ENCODE measurements around the gene ZNF146. TPM values are rescaled to one million over a fixed set of nuclear protein-coding genes. Genes with fewer than 3 reads are reported as not detected.

ZNF146 gene
- total and polyA plus RNA-seq, 8 donors = 8.7 to 108 (median 23.5) TPM

- Histone ChIP-seq H3K4me1 (no peaks in the 10 kb centered on the region), H3K27ac (no peak overlapping the region), H3K4me3 (no peak overlapping the region), H3K27me3 (no peaks in the 10 kb centered on the region), H3K36me3 (peaks cover 4 to 73% (median 39%) of the 10 kb centered on the region in 4 donors), H3K9me3 (no peaks in the 10 kb centered on the region)
- WGBS, 5 donors = 92 to 95% (median 94%) methylated on average over 4 to 6 of the region's 6 CpGs
- no peak for TF ChIP-seq CTCF (IDR thresholded peaks at IDR 0.05)
- TF ChIP-seq POLR2AphosphoS5 (IDR thresholded peaks at IDR 0.05) = no peak
- no peak for TF ChIP-seq EP300 (IDR thresholded peaks at IDR 0.05)
- TF ChIP-seq POLR2A (IDR thresholded peaks at IDR 0.05) = no peak
- intact Hi-C loops (cut with DNase I; ENCODE audit: low total_unique reads) = no loop called here
- DNase-seq = no peak
Measured at GRCh38 chr19:36201684-36202083, 13.2 kb upstream of the ZNF146 start.

DNA sequence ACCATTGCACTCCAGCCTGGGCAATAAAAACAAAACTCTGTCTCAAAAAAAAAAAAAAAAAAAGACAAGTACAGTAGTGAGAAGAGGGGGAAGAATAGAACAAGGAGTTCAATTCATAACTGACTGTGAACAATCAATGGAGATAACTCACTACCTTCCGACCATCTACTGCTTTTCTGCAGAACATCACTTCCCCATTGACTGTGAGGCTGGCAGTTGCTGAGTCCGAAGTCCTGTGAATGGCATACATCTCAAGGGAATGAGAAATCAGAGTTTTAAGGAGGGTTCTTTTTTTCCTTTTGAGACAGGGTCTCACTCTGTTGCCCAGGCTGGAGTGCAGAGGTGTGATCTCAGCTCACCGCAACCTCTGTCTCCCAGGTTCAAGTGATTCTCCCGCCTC, 11.6 kb upstream of the ZNF146 start:
- no peak overlapping the region for H3K4me3 ChIP-seq
- H3K4me1 ChIP-seq = no peaks in the 10 kb centered on the region
- no peaks in the 10 kb centered on the region for H3K27me3 ChIP-seq
- intact Hi-C loops (cut with DNase I; ENCODE audit: low total_unique reads) = no loop called here
- H3K27ac ChIP-seq = no peak overlapping the region
- H3K36me3 ChIP-seq = peaks cover 4 to 69% (median 36%) of the 10 kb centered on the region in 4 donors
- WGBS, 5 donors = 92 to 98% (median 97%) methylated on average over 4 of the region's 4 CpGs
- DNase-seq = no peak
- TF ChIP-seq POLR2A (IDR thresholded peaks at IDR 0.05) (no peak), CTCF (IDR thresholded peaks at IDR 0.05) (no peak), EP300 (IDR thresholded peaks at IDR 0.05) (no peak), POLR2AphosphoS5 (IDR thresholded peaks at IDR 0.05) (no peak)
- no peaks in the 10 kb centered on the region for H3K9me3 ChIP-seq

DNA sequence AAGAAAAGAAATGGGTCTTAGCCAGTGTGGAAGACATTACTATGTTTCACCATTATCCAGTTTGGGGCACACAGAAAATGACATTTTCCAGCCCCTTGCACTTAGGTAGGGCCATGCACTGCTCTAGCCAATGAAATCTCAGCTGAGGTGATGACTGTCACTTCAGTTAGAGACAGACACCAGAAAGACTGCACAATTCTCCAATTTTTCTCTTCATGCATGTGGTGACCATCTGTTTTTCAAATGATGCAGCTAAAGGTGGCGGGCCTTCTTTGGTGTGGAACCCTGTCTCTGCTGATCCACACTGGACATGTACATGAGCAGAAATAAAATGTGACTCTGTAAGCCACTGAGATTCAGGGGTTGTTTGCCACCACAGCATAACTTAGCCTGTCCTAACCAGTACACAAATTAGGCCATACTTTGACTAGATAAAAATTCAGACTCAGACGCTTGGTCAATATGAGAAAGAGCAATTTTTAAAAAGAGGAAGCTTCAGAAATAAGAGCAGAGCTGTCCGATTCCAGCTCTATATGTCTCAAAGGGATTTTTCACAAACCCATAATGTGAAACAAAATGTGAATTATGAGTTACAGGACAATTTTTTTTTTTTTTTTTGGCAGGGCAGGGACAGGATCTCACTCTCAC, 7.2 kb upstream of the ZNF146 start:
- Histone ChIP-seq H3K9me3 (no peaks in the 10 kb centered on the region), H3K27ac (no peak overlapping the region), H3K4me3 (no peak overlapping the region), H3K4me1 (peaks cover 0 to 2% (median 0%) of the 10 kb centered on the region in 4 donors), H3K27me3 (no peaks in the 10 kb centered on the region), H3K36me3 (peaks cover 4 to 26% (median 17%) of the 10 kb centered on the region in 4 donors)
- intact Hi-C loops (cut with DNase I; ENCODE audit: low total_unique reads) = no loop called here
- 87 to 94% (median 92%) methylated on average over 3 of the region's 3 CpGs for WGBS, 5 donors
- no peak for DNase-seq
- TF ChIP-seq POLR2AphosphoS5 (IDR thresholded peaks at IDR 0.05) (no peak), POLR2A (IDR thresholded peaks at IDR 0.05) (no peak), CTCF (IDR thresholded peaks at IDR 0.05) (no peak), EP300 (IDR thresholded peaks at IDR 0.05) (no peak)

GRCh38 chr19:36209372-36209771, 5.5 kb upstream of the ZNF146 start:
- TF ChIP-seq EP300 (IDR thresholded peaks at IDR 0.05) = no peak
- no peak for TF ChIP-seq POLR2A (IDR thresholded peaks at IDR 0.05)
- no peak for TF ChIP-seq POLR2AphosphoS5 (IDR thresholded peaks at IDR 0.05)
- no peak for TF ChIP-seq CTCF (IDR thresholded peaks at IDR 0.05)
- H3K27ac ChIP-seq = no peak overlapping the region
- no peaks in the 10 kb centered on the region for H3K9me3 ChIP-seq
- H3K27me3 ChIP-seq = no peaks in the 10 kb centered on the region
- peaks cover 8 to 16% (median 10%) of the 10 kb centered on the region in 4 donors for H3K4me1 ChIP-seq
- H3K4me3 ChIP-seq = no peak overlapping the region
- H3K36me3 ChIP-seq = peaks cover 1 to 21% (median 14%) of the 10 kb centered on the region in 4 donors
- 95 to 98% (median 97%) methylated on average over 7 of the region's 7 CpGs for WGBS, 5 donors
- no peak for DNase-seq
- intact Hi-C loops (cut with DNase I; ENCODE audit: low total_unique reads) = no loop called here

Measured in stomach (tissue), 9 donors.